EH (cell line): ENCODE data around the gene LRRK2.
"Not testable (repeated sequence)": the region's sequence is repeated elsewhere in the genome, so short reads cannot be mapped to it uniquely, and the experiment has no call there.

ENCODE experiments used
- DNase-seq: peaks from one replicate; pipeline ENCODE4 v3.0.0-alpha.2; 2015; ENCODE audit warnings: low read depth

LRRK2 gene

GRCh38 chr12:40248585-40249297 is 23.9 kb downstream of the LRRK2 start:
- DNase-seq, result no peak

GRCh38 chr12:40250652-40251051 is 25.9 kb downstream of the LRRK2 start:
- not testable (repeated sequence) for DNase-seq

- peak; percentile 23 for DNase-seq
Measured at GRCh38 chr12:40253936-40254335, 29.1 kb downstream of the LRRK2 start.

DNA sequence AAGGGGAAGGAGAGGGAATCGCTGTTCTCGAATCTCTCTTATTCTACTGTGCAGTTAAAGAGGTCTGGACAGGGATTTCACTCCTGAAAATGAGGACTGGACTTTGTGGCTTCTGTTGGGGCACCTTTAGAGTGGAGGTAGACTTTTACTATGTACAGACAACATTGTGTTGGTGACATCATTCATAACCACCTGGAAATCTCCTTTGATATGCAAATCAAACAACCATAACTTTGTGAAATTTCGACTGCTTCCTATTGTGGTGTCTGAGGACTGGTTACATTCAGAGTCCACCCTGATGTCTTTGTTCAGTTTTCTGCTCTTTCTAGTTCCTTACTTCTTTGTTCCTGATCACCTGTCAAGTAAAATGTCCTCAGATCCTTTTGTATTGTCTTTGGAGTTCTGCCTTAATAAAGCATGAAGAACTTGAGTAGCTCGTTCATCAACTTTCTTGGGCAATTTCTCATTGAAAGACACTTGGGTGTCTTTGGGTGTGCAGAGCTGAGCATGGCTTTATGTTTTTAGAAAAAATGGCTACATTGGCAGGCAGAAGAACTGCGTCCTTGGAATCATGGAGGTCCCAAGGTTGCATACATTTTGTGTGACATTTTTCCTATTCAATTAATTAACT is 29.8 kb downstream of the LRRK2 start:
- DNase-seq, result no peak

GRCh38 chr12:40258371-40258770 is 33.6 kb downstream of the LRRK2 start:
- DNase-seq, result no peak

- no peak for DNase-seq
Measured at GRCh38 chr12:40261937-40262336, 37.1 kb downstream of the LRRK2 start.

GRCh38 chr12:40262657-40263056 is 37.9 kb downstream of the LRRK2 start:
- DNase-seq, result no peak

- no peak for DNase-seq
Measured at GRCh38 chr12:40263616-40264409, 39.0 kb downstream of the LRRK2 start.

DNA sequence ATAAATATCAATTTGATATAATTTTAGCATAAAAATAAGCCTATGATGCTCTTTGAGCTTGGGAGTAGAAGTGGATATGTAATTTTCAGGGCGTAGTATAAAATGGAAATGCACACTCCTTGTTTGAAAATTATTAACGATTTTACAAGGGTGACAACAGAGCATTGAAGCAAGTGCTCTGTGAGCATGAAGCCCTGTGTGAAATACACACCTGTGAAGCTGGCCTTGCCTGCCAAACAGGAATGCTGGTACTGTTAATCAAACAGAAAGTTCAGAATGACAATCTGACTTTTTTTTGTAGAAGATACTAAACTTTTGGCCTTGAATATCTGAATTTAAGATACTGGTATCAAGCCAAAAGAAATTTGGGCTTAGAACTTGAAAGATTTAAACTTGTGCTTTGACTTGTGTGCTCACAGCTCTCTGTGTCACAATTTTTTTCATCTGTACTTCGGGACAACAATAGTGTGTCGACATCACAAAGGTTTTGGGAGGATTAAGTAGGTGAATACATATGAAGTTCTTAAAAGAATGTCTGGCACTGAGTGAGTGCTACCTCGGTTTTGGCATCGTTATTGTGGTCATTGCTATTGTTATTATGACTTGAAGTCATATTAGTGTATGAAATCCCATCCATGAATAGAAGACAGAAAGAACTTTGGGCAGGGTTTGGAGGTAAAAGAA is 47.3 kb downstream of the LRRK2 start:
- no peak for DNase-seq

- no peak for DNase-seq
Measured at GRCh38 chr12:40281791-40282364, 57.1 kb downstream of the LRRK2 start.

DNA sequence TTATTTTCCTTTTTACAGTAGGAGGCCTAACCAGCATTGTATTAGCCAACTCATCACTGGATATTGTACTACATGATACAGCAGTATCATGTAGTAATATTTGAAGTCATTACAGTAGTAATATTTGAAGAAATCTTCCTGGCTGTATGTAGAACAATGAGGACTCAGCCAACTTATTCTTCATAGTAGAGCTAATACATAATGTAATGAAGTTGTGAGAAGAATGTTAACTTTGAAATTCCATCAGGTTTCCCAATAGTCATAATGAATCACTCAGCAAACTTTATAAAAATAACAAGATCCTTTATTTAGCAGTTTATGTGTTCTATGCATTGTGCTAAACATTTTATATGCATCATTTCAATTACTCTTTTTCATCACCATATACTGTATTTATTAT is 61.8 kb downstream of the LRRK2 start:
- no peak for DNase-seq

DNA sequence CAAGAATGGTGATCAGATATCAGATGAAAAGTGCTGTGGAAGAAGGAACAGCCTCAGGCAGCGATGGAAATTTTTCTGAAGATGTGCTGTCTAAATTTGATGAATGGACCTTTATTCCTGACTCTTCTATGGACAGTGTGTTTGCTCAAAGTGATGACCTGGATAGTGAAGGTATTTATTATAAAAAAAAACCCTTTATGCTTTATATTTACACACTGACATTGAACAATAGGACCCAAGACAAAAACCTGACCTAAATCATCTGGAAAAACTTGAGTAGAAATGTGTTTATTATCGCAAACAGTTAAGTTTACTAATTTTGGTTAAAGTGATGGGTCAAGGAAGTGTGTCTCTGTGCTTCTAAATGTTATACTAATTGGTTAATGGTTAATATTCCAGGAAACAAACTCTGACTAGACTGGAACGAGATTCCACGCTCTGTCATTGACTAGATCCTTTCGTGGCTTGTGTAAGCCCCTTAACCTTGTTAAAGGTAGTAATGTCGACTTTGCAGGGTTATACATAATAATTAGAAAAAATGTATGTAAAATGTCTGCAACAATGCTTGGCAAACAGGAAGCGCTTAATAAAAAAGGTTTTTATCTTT is 62.7 kb downstream of the LRRK2 start:
- DNase-seq, result no peak

DNA sequence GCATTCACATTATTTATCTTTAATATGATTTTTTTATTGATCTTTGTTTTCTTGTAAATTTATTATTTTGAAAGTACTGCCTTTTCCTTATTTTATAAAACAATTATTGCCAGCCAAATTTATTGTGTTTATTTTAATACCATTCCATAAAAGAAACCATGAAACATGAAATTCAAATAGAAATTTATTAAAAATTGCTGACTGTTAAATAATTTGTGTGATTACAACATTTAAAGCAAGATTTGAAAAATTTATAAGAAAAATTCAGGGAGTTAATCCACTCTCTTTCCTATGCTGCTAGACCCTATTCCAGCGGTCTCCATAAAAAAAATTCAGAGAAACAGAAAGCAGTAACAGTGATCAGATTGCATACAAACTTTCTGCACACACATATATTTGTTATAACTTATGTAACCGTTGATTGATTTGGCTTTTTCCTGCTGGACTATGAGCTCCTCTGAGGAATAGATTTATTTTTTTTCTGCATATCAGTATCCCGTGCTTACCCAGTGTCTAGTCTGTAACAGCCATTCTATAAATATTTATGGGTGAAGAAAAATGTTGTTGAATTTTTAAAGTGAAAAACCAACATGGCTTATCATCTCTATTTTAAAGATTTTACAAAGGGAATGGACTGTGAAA is 68.1 kb downstream of the LRRK2 start:
- DNase-seq, result no peak

- no peak for DNase-seq
Measured at GRCh38 chr12:40298341-40298740, 73.5 kb downstream of the LRRK2 start.

DNA sequence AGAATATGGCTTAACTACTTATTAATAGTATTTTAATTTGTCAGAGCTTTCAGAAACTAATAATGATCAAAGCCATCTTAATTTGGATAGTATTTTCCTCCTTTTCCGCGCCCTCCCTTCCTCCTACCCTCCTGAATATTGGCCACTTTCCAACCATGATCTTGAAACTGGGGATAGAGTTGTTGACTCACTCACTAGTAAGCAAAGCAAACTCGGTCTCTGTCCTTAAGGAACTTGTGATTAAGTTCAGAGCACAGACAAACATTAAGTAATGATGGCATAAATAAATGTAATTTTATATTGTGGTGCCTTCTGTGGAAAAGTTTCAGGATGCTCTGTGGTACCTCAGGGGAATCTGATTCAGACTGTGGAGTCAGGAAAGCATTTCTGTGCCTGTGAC is 75.7 kb downstream of the LRRK2 start:
- DNase-seq, result no peak

DNA sequence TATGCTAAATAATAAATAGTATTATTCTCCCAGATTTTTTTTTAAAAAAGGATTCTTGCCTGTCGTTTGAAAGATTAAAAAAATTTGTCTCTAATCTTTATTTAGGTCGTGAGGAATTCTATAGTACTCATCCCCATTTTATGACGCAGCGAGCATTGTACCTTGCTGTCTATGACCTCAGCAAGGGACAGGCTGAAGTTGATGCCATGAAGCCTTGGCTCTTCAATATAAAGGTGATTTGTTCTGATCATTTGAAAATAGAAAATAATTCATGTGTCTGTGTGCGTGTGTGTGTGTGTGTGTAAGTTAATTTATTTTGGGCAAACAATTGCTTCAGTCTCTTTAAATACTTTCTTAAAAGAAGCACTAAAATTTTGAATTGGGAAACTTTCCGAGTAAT is 84.2 kb downstream of the LRRK2 start:
- no peak for DNase-seq

- no peak for DNase-seq
Measured at GRCh38 chr12:40310211-40310610, 85.4 kb downstream of the LRRK2 start.

DNA sequence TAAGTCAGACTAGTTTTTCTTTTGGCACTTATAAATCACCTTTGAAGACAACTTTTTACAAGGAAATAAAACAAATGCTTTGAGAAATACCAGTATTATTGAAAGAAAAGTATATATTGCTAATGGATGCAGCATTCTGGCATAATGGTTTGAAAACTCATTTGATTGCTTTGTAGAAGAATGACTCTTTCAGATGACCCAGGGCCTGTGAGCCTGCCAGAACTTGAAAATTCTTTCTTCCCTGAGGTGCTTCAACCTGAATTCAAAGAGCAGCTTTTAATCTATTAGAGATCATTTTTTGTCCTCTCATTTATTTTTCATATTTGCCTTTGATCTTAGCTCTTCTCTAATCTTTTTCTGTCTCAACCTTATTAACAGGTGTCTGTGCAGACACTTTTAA is 87.4 kb downstream of the LRRK2 start:
- DNase-seq, result no peak

DNA sequence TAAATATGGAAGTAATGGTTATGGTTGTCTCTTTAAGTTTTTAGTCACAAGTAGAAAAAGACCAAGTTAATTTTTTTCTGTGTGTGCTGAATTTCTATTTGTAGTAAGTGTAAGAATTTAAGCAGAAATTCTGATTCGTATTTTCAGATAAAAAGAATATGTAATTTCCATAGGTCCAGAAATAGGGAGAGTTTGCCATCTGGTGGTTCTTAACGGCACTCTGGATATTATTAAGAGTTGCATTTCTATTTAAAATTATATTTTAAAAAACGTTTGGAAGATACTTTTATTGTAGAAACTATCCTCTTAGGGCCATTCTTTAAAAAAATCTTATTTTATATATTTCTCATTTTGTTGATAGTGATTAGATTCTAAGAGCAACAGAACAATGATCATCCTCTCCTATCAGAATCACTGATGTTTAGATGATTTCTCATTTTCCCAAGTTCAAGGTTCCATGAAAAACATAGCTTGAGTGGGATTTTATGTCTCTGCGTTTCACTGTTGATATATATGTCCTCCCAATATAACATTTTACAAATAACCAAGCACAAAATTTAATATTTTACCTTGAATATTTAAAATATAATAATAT is 88.3 kb downstream of the LRRK2 start:
- DNase-seq, result peak; percentile 8

GRCh38 chr12:40313928-40314327 is 89.1 kb downstream of the LRRK2 start:
- no peak for DNase-seq

DNA sequence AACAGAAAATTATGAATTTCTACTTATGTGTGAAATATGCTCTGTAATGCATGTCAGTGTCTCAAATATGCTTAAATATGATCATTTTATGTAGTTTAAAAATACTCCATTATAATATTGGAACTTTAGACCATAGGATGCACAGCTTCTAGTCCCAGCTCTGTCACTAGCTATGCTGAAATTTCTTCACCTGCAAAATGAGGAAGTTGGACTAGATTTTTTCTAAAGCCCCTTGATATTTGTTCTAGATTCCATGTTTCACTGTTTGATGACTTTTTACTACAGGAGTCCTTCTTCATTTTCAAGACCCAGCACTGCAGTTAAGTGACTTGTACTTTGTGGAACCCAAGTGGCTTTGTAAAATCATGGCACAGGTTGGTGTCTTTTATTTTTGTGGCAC is 90.1 kb downstream of the LRRK2 start:
- DNase-seq, result no peak
